Activated effector memory CD4-positive, alpha-beta T cell treated with anti-CD3 and anti-CD28 coated beads, Interleukin-2, amount 50 U/mL, for 16 hours (primary cell): Measurements from ENCODE around the gene OTP.
"Not testable (repeated sequence)": the region's sequence is repeated elsewhere in the genome, so short reads cannot be mapped to it uniquely, and the experiment has no call there.

Experiments
- DNase-seq: peaks from one replicate; pipeline ENCODE4 v3.0.0-alpha.2; 2020

The OTP gene

DNA sequence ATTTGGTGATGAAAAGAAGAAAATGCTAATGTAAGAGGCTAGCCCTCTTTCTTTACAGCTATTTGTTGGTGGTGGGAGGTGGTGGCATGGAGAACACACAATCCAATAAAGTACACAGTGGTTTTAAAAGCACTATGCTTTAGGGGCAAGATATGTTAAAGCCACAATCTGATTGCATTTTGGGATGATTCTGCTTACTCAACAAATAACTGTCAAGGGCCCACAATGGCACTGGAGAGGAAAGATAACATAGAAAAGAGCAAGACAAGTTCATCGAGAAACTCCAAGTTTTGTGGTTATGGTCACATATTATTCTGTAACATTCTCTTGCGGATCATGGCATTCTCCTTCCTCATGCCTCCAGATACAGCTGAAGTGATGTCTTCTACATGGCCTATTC is 38.8 kb downstream of the OTP start:
- no peak for DNase-seq

DNA sequence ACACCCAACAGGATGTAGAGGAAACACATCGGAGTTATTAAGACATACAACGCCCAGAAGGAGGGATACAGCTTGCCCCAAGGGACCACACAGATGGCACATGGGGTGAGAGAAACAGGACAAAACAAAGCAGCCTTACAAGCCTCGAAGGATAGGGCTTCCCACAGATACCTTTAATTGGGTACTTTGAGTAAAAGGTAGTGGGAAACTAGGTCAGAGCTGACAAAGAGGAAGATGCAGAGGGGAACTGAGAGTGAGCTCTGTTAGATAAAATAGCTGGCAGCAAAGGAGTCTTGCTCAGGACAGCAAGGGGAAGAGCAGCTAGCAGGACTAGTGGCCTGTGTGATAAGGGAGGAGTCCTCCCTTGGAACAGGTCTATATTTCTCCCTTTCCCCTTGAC is 48.2 kb downstream of the OTP start:
- DNase-seq, result no peak

GRCh38 chr5:77588175-77588574 is 50.3 kb downstream of the OTP start:
- no peak for DNase-seq

DNA sequence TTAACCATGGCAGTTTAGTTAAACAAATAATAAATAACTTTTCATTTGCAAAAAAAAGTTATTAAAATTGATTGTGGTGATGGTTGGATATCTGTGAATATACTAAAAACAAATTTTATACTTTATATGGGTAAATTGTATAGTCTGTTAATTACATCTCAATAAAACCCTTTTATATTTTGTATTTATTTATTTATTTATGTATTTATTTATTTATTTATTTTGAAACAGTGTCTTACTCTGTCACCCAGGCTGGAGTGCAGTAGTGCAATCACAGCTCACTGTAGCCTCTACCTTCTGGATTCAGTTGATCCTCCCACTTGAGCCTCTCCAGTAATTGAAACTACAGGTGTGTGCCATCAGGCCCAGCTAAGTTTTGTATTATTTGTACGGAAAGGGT is 52.4 kb downstream of the OTP start:
- DNase-seq, result no peak

- DNase-seq, result not testable (repeated sequence)
Measured at GRCh38 chr5:77582143-77582542, 56.4 kb downstream of the OTP start.
